HG02885 (cell line): ENCODE results near the gene RAI2.

ENCODE experiments used
- ATAC-seq: cut with Tn5 transposase; IDR thresholded peaks from one replicate; pipeline ENCODE4 v1.9.1; 2021; ENCODE audit warnings: mild to moderate bottlenecking; ENCODE audit not compliant: unreplicated experiment, poor library complexity

RAI2 gene

DNA sequence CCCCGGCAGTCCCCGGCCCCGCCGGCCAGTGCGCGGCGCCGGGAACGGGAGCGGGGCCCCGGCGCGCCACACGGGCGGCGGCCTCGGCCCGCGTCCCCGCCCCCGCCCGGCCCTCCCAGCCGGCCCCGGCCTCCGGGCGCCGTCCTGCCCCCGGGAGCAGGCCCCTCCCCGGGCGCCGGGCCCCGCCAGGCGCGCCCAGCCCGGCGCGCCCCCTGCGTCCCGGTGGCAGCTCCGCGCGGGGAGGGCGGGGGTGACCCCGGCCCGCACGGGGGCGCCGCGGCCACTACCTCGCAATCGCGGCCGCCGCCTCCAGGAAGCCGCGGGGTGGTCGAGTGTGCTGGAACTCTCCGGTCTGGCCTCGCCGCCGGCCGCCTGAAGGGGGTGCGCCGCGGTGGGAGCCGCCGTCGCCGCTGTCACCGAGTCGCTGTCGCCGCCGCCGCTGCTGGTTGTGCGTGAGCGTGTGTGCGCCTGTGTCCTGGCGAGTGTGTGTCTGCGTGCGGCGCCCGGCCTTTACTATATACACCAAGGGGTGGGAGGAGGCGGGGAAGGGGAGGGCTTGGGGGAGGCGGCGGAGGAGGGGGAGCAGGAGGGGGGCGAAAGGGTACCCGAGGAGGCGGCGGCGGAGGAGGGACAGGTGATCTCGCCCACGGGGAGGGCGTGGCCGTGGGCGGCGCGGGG, at the start of gene RAI2:
Gene RAI2 (minus strand): TSS at position 488 of the 678 bp plus-strand sequence. CDS start 59,288 bp downstream, outside the sequence.
- no peak for ATAC-seq

GRCh38 chrX:17888421-17888820, 27.3 kb upstream of the RAI2 start:
- no peak for ATAC-seq

GRCh38 chrX:17882680-17883079, 21.6 kb upstream of the RAI2 start:
- no peak for ATAC-seq

DNA sequence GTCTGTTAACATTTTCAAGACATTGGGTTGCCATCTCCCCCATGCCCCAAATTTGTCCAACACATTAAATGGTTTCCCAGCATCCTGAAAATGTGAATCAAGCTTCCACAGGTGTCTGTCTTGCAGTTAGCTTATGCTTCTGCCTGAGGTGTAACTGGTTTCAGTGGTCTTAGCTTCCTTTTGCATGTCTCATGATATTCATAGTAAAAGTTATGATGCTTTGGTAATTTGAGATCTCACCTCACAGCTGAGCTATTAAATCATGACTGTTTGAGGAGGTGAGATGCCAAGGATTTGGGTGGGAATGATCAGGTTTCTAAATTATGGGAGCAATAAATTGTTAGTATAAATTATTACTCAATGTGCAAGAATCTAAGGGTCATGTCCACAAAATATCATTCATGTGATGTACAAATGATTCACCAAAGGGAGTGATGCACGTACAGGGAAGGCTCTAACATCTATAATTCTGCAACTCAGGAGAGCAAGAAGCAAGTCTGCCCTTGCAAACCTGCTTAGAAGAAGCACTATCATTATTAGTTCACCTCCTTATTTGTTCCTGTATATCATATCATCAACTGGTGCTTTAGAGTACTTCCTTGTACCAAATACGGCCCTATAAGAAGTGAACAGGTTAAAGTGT, 17.1 kb upstream of the RAI2 start:
- ATAC-seq = no peak

- no peak for ATAC-seq
Observed at GRCh38 chrX:17876135-17876534, 15.0 kb upstream of the RAI2 start.

DNA sequence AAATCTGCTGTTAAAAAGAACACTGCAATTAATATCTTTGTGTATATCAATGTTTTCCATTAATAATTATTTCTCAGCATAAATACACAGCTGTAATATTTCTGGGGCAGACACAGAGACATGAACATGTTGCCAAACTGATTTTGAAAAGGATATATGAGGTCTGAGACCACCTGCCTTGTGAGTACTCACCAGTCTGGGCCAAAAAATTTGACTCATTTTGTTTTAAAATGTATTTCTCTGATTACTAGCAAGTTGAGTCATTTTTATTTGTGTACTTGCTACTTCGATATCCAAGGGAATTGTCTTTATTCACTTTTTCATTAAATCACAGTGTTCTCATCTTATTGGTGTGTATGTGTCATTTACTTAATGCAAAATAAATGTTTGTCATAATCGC, 8.5 kb upstream of the RAI2 start:
- no peak for ATAC-seq

GRCh38 chrX:17861489-17862011, 452 bp upstream of the RAI2 start:
- no peak for ATAC-seq

GRCh38 chrX:17860179-17860780, 818 bp downstream of the RAI2 start:
- ATAC-seq = no peak

DNA sequence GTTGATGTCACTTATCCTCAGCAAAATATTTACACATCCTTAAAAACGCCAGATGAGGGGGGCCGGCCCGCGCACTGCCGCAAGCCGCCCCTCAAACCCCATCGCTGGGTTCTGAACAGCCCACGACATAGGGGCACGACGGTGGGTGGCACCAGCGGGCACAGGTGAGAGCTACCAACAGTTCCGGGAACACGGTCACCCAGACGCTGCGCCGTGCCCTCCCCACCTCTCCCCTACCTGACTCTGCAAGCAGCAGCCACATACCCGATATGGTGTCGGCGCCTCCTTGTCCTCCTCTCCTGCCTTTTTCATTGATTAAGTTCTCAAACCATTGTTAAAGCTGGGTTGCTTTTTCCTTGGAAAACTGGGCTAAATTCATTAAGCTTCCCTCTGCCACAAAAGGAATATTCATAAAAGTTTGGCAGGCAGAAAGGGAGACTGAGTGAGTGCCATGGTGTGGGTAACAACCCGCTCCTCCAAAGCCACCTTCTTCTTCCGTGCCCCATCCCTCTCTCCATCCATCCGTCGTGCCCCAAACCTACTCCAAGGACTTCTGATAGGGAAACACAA, 1.4 kb downstream of the RAI2 start:
- ATAC-seq = no peak

- ATAC-seq = no peak
Observed at GRCh38 chrX:17854531-17854930, 6.6 kb downstream of the RAI2 start.

DNA sequence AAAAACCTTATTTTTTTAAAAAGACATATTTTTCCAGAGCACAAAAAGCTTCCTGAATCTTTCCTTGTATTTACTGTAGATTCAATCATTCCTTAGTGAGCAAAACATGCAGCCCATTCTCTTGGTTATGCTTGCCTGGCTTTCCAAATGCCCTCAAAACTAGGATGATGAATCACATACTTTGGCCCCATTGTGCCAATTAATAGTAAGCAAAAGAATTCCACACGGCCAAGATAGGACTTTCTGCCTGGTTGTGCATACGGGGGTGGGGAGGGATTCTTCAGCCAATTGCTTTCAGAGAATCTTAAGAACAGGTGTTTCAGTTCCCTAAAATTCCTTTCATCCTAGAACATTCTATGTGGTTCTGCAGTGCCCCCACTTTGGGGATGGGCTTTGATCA, 7.0 kb downstream of the RAI2 start:
- ATAC-seq = no peak

- ATAC-seq = no peak
Observed at GRCh38 chrX:17851874-17852273, 9.2 kb downstream of the RAI2 start.

DNA sequence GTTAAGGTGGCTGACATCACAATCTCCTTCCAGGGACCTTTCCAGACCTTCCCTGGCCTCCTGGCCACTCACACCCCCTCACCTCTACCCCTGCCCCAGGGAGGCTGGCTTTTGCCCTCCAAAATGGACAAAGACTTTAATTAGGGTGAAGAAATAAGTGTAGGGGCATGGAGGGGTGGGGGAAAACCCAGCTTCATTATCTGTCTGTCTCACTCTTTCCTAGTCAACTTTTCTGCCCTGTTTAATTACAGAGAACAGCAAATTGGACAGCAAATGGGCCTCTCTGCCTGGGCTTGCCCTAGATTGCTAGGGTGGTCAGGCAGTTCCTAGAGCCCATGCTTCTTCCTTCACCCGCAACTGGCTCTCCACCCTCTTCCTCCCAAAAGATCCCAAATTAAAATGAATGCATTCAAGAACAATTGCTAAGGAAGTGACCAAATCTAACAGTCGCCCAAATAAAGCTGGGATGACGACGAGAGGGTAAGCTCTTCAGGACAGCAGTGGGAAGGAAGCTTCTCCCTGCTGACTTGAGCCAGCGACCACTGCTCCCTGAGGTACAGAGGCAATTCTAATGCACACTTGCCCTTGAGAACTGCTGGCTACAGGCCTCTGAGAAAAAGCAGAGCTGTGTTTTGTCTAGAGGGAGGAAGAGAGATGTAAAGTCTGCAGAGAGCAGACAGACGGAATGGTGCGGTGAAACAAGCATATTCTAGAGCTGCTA, 12.4 kb downstream of the RAI2 start:
- no peak for ATAC-seq

DNA sequence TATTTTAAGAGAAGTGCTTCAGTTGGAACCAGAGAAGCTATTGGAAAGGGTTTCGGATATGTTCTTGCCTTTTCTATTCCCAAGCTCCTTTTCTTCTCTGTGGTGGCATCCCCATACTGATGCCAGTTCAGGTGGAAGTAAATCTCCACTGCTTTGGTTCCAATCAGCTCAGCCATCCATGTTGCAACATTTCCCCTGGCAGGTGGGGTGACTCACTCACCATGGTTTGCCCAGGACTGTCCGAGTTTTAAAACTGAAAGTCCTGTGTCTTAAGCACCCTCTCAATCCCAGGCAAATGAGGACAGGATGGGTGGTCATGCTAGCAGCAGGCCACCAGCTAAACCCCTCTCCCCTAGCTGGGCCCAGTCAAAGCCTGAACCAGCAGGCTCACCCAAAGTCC, 15.1 kb downstream of the RAI2 start:
- ATAC-seq = no peak

DNA sequence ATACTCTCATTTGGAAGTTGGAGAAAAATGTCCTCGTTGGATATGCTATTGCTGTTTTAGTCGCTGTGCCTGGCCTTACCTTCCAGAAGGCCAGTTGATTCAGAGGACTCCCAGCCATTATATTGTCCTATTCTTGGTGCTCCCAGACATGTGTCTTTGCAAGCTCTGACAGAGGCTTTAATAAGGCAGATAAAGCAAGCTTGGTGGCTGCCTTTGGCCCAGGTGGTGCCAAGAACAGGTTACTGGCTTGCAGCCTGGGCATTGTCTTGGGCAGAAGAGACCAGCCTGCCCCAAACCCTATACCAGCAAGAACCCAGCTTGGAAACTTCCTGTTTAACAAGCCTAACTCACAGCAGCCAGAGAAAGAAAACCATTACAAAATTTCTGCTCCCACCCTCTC, 16.9 kb downstream of the RAI2 start:
- ATAC-seq = no peak

DNA sequence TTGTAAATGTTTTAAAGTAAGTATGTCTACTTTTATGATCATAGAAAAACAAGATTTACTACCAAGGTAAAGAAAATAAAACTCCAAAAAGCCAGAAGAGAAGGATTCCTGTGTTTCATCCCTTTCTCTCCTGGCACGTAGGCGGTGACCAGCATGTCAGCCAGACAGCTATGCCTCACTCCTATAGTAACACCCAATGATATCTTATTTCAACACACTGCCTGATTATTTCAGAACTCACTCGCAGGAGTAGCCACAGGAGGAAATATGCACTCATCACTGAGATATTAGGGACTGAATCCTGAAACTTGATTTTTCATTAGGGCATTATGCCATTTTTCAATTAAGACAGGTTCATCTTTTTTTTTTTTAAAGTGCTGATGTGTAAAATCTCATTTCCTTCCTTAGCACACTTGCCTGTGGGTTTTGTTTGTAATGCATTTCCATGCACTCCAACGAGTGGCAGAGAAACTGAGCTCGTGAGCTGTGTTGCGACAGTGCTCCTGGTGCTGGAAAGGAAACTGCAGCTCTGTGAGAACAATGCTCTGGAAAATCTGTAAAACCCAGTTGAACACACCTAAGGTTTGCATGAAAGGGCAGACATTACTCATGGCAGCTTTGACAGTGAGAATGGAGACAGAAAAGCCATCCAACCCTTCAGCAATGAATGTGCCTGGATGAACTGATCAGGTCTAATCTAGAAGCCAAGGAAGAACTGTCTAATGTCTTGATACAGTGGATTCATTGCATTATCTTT, 18.2 kb downstream of the RAI2 start:
- ATAC-seq = no peak

DNA sequence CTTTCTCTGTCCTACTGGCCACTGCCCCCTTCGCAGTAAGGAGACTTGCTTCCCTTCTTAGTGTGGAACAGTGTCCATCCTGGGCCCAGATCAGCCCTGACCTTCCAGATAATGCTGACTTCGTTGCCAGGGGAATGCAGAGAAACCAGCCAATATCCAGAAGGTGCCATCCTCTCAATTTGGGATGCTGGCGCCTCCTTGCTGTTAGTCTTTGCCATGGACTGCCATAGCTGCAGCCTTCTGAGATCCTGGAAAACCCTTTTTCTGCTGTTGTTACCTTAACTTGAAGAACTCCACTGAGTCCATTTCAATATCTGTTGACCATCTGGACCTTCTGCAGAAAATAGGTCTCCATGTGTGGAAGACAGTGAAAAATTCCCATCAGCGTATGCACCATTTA, 21.8 kb downstream of the RAI2 start:
- ATAC-seq = no peak

DNA sequence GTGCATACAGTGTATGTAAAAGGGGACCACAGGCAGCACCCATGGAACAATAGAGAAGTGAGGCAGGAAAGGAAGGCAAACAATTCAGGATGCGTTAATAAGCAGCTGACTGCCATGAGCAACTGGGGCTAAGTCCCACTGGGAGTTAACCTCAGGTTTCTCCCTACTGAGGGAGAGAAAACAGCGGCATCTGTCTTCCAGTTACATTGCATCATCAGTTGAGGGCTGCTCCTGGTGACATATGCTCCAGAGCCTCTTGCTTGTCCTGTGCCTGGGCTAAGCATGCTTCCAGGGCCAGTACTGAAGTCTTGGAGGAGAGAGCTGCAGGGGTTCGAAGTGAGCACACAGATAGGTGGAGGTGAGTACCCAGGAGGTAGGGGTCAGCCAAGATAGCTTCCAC, 24.3 kb downstream of the RAI2 start:
- ATAC-seq = no peak

- no peak for ATAC-seq
Observed at GRCh38 chrX:17833954-17834353, 27.1 kb downstream of the RAI2 start.

DNA sequence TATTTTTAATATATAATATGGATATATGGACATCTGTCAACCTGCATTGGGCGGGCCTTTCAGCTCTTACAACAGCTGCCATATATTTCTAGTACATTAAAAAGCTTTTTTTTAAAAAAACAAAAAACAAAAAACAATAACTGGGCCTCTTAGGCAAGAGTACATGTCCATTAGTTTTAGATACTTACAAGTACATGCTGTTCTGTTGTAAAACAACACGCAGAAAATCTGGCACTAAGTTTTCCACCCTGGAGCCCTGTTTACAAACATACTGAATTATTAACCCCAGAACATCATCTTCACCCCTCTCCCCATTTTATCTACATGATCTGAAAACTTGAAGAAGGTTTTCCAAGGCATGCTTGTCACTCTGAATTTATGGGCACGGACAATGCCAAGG, 29.8 kb downstream of the RAI2 start:
- no peak for ATAC-seq
